A673 (cell line): ENCODE data around the gene SHANK3. TPM values are rescaled to one million over a fixed set of nuclear protein-coding genes. Genes with fewer than 3 reads are reported as not detected.

ENCODE experiments used
- BruUV-seq: library from RNA; stranded (reverse); fragments of 400-500 nt; replicated peaks from 2 replicates; lab custom pipeline; 2021; lab: Mats Ljungman, UMichigan
- CTCF ChIA-PET: fragments of 300-600 bp; sonication (Branson Sonifier 250); formaldehyde crosslinking; loops from one replicate; lab custom pipeline; 2022; ENCODE audit warnings: antibody characterized with exemption; lab: Charles Lee
- POLR2A ChIA-PET: fragments of 300-600 bp; sonication (Branson Sonifier 250); formaldehyde crosslinking; loops from one replicate; lab custom pipeline; 2022; ENCODE audit warnings: antibody characterized with exemption; ENCODE audit not compliant: low non-redundant PET; lab: Charles Lee
- DNase-seq: peaks from one replicate; pipeline ENCODE4 v3.0.0-alpha.2; 2015; ENCODE audit warnings: low spot score
- H3K27ac ChIP-seq: fragments of 200-600 bp; sonication (generic); 2 replicates; pipeline ENCODE4 v1.5.1; 2016; ENCODE audit warnings: mixed run types, low read depth, mild to moderate bottlenecking, mixed read lengths, antibody characterized with exemption, low read length; ENCODE audit not compliant: poor library complexity, severe bottlenecking
- H3K27me3 ChIP-seq: fragments of 200-600 bp; sonication (generic); replicated peaks from 2 replicates; pipeline ENCODE4 v1.6.1; 2017; ENCODE audit warnings: mixed run types, low read depth, mild to moderate bottlenecking, mixed read lengths, antibody characterized with exemption, low read length; ENCODE audit not compliant: insufficient read depth, poor library complexity
- H3K36me3 ChIP-seq: fragments of 200-600 bp; sonication (generic); 2 replicates; pipeline ENCODE4 v1.6.1; 2016; ENCODE audit warnings: mixed run types, mild to moderate bottlenecking, mixed read lengths, antibody characterized with exemption, low read length; ENCODE audit not compliant: insufficient read depth, poor library complexity, severe bottlenecking
- H3K4me1 ChIP-seq: fragments of 200-600 bp; sonication (generic); 2 replicates; pipeline ENCODE4 v1.6.1; 2017; ENCODE audit warnings: mixed run types, mild to moderate bottlenecking, mixed read lengths, antibody characterized with exemption, low read length; ENCODE audit not compliant: insufficient read depth, poor library complexity, severe bottlenecking
- H3K4me3 ChIP-seq: fragments of 200-600 bp; sonication (generic); 2 replicates; pipeline ENCODE4 v1.5.1; 2016; ENCODE audit warnings: low read depth, mixed run types, mild to moderate bottlenecking, mixed read lengths, low read length; ENCODE audit not compliant: poor library complexity, severe bottlenecking
- H3K9me3 ChIP-seq: fragments of 200-600 bp; sonication (generic); 2 replicates; pipeline ENCODE4 v1.6.1; 2016; ENCODE audit warnings: mixed run types, low read depth, mild to moderate bottlenecking, mixed read lengths, antibody characterized with exemption, low read length; ENCODE audit not compliant: poor library complexity, severe bottlenecking
- EZH2 ChIP-seq: fragments of 200-600 bp; sonication (generic); IDR thresholded peaks from 2 replicates; pipeline ENCODE4 v1.6.1; 2017; ENCODE audit warnings: borderline replicate concordance, low read depth, mild to moderate bottlenecking, mixed read lengths, antibody characterized with exemption, low read length; ENCODE audit not compliant: poor library complexity, severe bottlenecking
- intact Hi-C: fragments of 100-400 bp; cut with micrococcal nuclease; formaldehyde crosslinking; loops from one replicate; pipeline ENCODE4 v1.10.0; 2022; ENCODE audit not compliant: unreplicated experiment
- total RNA-seq: library from RNA; stranded (reverse); gene quantifications from 2 replicates; pipeline ENCODE4 v1.2.3, GENCODE V29; 2021
- TF ChIP-seq, protein P1 (sequence below): fragments of 300-800, 200-600 bp; sonication (generic); conservative IDR thresholded peaks from 2 replicates; pipeline ENCODE4 v1.5.1; 2017; ENCODE audit warnings: low read depth, mild to moderate bottlenecking, antibody characterized with exemption, low read length, moderate library complexity, mixed read lengths

Gene SHANK3
- total RNA-seq, 1 experiment from 2014 or later = 4.4 TPM

GRCh38 chr22:50708996-50709395 lies 36.4 kb downstream of the SHANK3 start:
- POLR2A ChIA-PET = no interaction called here
- peaks cover 4% of the 10 kb centered on the region for H3K4me1 ChIP-seq
- no peak for DNase-seq
- no peak overlapping the region for H3K4me3 ChIP-seq
- no peaks in the 10 kb centered on the region for H3K9me3 ChIP-seq
- H3K27me3 ChIP-seq = no peaks in the 10 kb centered on the region
- no peak overlapping the region for H3K27ac ChIP-seq
- intact Hi-C loops = no loop called here
- no peaks in the 10 kb centered on the region for H3K36me3 ChIP-seq
- TF ChIP-seq, protein P1, sequence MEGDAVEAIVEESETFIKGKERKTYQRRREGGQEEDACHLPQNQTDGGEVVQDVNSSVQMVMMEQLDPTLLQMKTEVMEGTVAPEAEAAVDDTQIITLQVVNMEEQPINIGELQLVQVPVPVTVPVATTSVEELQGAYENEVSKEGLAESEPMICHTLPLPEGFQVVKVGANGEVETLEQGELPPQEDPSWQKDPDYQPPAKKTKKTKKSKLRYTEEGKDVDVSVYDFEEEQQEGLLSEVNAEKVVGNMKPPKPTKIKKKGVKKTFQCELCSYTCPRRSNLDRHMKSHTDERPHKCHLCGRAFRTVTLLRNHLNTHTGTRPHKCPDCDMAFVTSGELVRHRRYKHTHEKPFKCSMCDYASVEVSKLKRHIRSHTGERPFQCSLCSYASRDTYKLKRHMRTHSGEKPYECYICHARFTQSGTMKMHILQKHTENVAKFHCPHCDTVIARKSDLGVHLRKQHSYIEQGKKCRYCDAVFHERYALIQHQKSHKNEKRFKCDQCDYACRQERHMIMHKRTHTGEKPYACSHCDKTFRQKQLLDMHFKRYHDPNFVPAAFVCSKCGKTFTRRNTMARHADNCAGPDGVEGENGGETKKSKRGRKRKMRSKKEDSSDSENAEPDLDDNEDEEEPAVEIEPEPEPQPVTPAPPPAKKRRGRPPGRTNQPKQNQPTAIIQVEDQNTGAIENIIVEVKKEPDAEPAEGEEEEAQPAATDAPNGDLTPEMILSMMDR = no peak
- TF ChIP-seq EZH2 = no peak
- BruUV-seq = no TSS peak
- CTCF ChIA-PET = no interaction called here

- POLR2A ChIA-PET = no interaction called here
- TF ChIP-seq EZH2 = no peak
- TF ChIP-seq, protein P1 = no peak
- CTCF ChIA-PET = no interaction called here
- no peaks in the 10 kb centered on the region for H3K27me3 ChIP-seq
- H3K9me3 ChIP-seq = no peaks in the 10 kb centered on the region
- DNase-seq = no peak
- H3K4me3 ChIP-seq = no peak overlapping the region
- no TSS peak for BruUV-seq
- H3K27ac ChIP-seq = no peak overlapping the region
- intact Hi-C loops = no loop called here
- H3K36me3 ChIP-seq = no peaks in the 10 kb centered on the region
- H3K4me1 ChIP-seq = no peaks in the 10 kb centered on the region
These were observed 37.6 kb downstream of the SHANK3 start for GRCh38 chr22:50710221-50710620.

GRCh38 chr22:50710886-50711285 lies 38.3 kb downstream of the SHANK3 start:
- POLR2A ChIA-PET = no interaction called here
- CTCF ChIA-PET = no interaction called here
- no TSS peak for BruUV-seq
- H3K36me3 ChIP-seq = no peaks in the 10 kb centered on the region
- no peaks in the 10 kb centered on the region for H3K9me3 ChIP-seq
- H3K4me3 ChIP-seq = no peak overlapping the region
- H3K4me1 ChIP-seq = no peaks in the 10 kb centered on the region
- no peak for DNase-seq
- H3K27ac ChIP-seq = no peak overlapping the region
- intact Hi-C loops = no loop called here
- TF ChIP-seq, protein P1 = no peak
- no peaks in the 10 kb centered on the region for H3K27me3 ChIP-seq
